Panc1 (cell line): ENCODE results near the gene NDUFA13. TPM values are rescaled to one million over a fixed set of nuclear protein-coding genes. Genes with fewer than 3 reads are reported as not detected.

Source experiments
- ATAC-seq: fragments of 200-7000 bp; cut with Tn5 transposase; 2 replicates; pipeline ENCODE4 v1.9.1; 2020; ENCODE audit warnings: mild to moderate bottlenecking, moderate library complexity
- BruUV-seq: library from RNA; stranded (reverse); fragments of 400-500 nt; replicated peaks from 2 replicates; lab custom pipeline; 2021; lab: Mats Ljungman, UMichigan
- CTCF ChIA-PET: fragments of 300-600 bp; sonication (Branson Sonifier 250); formaldehyde crosslinking; loops from one replicate; lab custom pipeline; 2022; ENCODE audit warnings: antibody characterized with exemption; lab: Charles Lee
- POLR2A ChIA-PET: fragments of 300-600 bp; sonication (Branson Sonifier 250); formaldehyde crosslinking; loops from one replicate; lab custom pipeline; 2022; ENCODE audit warnings: antibody characterized with exemption; lab: Charles Lee
- DNase-seq: peaks from one replicate; pipeline ENCODE4 v3.0.0-alpha.2; 2010; ENCODE audit warnings: low read depth, low spot score
- H3K27ac ChIP-seq: 2 replicates; pipeline ENCODE4 v1.5.1; 2011; ENCODE audit warnings: mild to moderate bottlenecking, low read length, inconsistent platforms
- H3K27me3 ChIP-seq: fragments of 200-500 bp; sonication (Bioruptor generic); 2 replicates; pipeline ENCODE4 v1.6.0; 2014; ENCODE audit warnings: low read length, inconsistent platforms; ENCODE audit not compliant: control insufficient read depth, insufficient read depth
- H3K36me3 ChIP-seq: fragments of 200-500 bp; sonication (Bioruptor generic); 2 replicates; pipeline ENCODE4 v1.5.1; 2014; ENCODE audit warnings: inconsistent platforms, mild to moderate bottlenecking, low read length, moderate library complexity; ENCODE audit not compliant: control insufficient read depth, insufficient read depth
- H3K4me1 ChIP-seq: 2 replicates; pipeline ENCODE4 v1.5.1; 2011; ENCODE audit warnings: inconsistent platforms, mild to moderate bottlenecking, low read length, moderate library complexity; ENCODE audit not compliant: control insufficient read depth, insufficient read depth
- H3K4me3 ChIP-seq, 2 experiments: 2 replicates each; pipeline ENCODE4 v1.5.1; 2011 to 2012; ENCODE audit warnings: low read depth in 2 of 2, low read length in 2 of 2, mild to moderate bottlenecking in 2 of 2, inconsistent platforms in 1 of 2, moderate library complexity in 1 of 2
- H3K9me3 ChIP-seq: fragments of 200-500 bp; sonication (Bioruptor generic); 2 replicates; pipeline ENCODE4 v1.5.1; 2014; ENCODE audit warnings: low read depth, mild to moderate bottlenecking, inconsistent platforms, low read length, moderate library complexity; ENCODE audit not compliant: control insufficient read depth, insufficient read depth
- POLR2AphosphoS5 ChIP-seq: IDR thresholded peaks from 2 replicates; pipeline ENCODE4 v1.6.1; 2012; ENCODE audit warnings: mild to moderate bottlenecking, low read depth, low read length, moderate library complexity
- REST ChIP-seq, 2 experiments: IDR thresholded peaks; 2 replicates each; pipeline ENCODE4 v1.6.1; 2011 to 2012; ENCODE audit warnings: low read depth in 2 of 2, control low read depth in 1 of 2, low read length in 1 of 2, mild to moderate bottlenecking in 1 of 2, moderate library complexity in 1 of 2; ENCODE audit not compliant: insufficient read depth in 1 of 2
- SIN3A ChIP-seq: IDR thresholded peaks from 2 replicates; pipeline ENCODE4 v1.6.1; 2012; ENCODE audit warnings: low read depth, mild to moderate bottlenecking, low read length, moderate library complexity, borderline replicate concordance; ENCODE audit not compliant: insufficient read depth
- TCF7L2 ChIP-seq: IDR thresholded peaks from 2 replicates; pipeline ENCODE4 v1.6.1; 2011; ENCODE audit warnings: mild to moderate bottlenecking, low read depth, low read length, inconsistent platforms
- in situ Hi-C: cut with HindIII; loops from 2 replicates; pipeline ENCODE4 v1.10.0; 2016; ENCODE audit warnings: low sequenced_read_pairs, low pct_unique_long_range_greater_than_20kb
- intact Hi-C: fragments of 100-400 bp; cut with micrococcal nuclease; formaldehyde crosslinking; loops from one replicate; pipeline ENCODE4 v1.10.0; 2022; ENCODE audit not compliant: unreplicated experiment
- total RNA-seq: library from RNA; stranded (reverse); gene quantifications from one replicate; pipeline ENCODE4 v1.2.1, GENCODE V29; 2021; ENCODE audit not compliant: unreplicated experiment
- TF ChIP-seq, protein P1 (sequence below): fragments of 450-650 bp; IDR thresholded peaks from 2 replicates; pipeline ENCODE4 v1.5.1; 2017; ENCODE audit warnings: mild to moderate bottlenecking

Gene NDUFA13
- total RNA-seq, 1 experiment from 2014 or later, result 287 TPM

- Histone ChIP-seq H3K4me3 (no peak overlapping the region), H3K27ac (no peak overlapping the region), H3K4me1 (no peaks in the 10 kb centered on the region), H3K9me3 (no peaks in the 10 kb centered on the region), H3K36me3 (no peaks in the 10 kb centered on the region), H3K27me3 (no peaks in the 10 kb centered on the region)
- CTCF ChIA-PET, result interaction anchor here (1.6 kb wide), 1 partner anchor 20 kb away, joined by 3 read pairs; no protein-coding TSS in a partner anchor
- ATAC-seq (no peak), DNase-seq (no peak)
- POLR2A ChIA-PET, result no interaction called here
- intact Hi-C loops (no loop called here), in situ Hi-C loops (no loop called here)
- BruUV-seq, result no TSS peak
- TF ChIP-seq TCF7L2, result no peak
- TF ChIP-seq, protein P1, sequence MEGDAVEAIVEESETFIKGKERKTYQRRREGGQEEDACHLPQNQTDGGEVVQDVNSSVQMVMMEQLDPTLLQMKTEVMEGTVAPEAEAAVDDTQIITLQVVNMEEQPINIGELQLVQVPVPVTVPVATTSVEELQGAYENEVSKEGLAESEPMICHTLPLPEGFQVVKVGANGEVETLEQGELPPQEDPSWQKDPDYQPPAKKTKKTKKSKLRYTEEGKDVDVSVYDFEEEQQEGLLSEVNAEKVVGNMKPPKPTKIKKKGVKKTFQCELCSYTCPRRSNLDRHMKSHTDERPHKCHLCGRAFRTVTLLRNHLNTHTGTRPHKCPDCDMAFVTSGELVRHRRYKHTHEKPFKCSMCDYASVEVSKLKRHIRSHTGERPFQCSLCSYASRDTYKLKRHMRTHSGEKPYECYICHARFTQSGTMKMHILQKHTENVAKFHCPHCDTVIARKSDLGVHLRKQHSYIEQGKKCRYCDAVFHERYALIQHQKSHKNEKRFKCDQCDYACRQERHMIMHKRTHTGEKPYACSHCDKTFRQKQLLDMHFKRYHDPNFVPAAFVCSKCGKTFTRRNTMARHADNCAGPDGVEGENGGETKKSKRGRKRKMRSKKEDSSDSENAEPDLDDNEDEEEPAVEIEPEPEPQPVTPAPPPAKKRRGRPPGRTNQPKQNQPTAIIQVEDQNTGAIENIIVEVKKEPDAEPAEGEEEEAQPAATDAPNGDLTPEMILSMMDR, result no peak
- no peak for TF ChIP-seq SIN3A
Observed at GRCh38 chr19:19551853-19552192, 35.8 kb downstream of the NDUFA13 start.

- BruUV-seq, result no TSS peak
- no peak for DNase-seq
- Histone ChIP-seq H3K9me3 (no peaks in the 10 kb centered on the region), H3K36me3 (no peaks in the 10 kb centered on the region), H3K27me3 (no peaks in the 10 kb centered on the region), H3K27ac (no peak overlapping the region), H3K4me3 (no peak overlapping the region), H3K4me1 (no peaks in the 10 kb centered on the region)
- CTCF ChIA-PET, result interaction anchor here (0.7 to 1.6 kb wide), 3 partner anchors 9 to 91 kb away, joined by 3 read pairs; partner anchors contain the start of gene GMIP
- in situ Hi-C loops (no loop called here), intact Hi-C loops (no loop called here)
- TF ChIP-seq POLR2AphosphoS5 (no peak), REST (IDR thresholded peaks at IDR 0.05; ENCODE audit: insufficient read depth in 1 of 2, low read depth in 2 of 2, low read length in 1 of 2) (no peak), TCF7L2 (no peak)
- TF ChIP-seq, protein P1, result peak; percentile 78
- ATAC-seq, result peak; percentile 81
- POLR2A ChIA-PET, result interaction anchor here (0.6 kb wide), 1 partner anchor 1224 kb away, joined by 4 read pairs; no protein-coding TSS in a partner anchor
Observed at GRCh38 chr19:19552798-19553197, 36.8 kb downstream of the NDUFA13 start.
